SIG-M5 treated with dmso at 0.1 percent for 504 hours (cell line): Measurements from ENCODE around the gene PPFIA1.

Source experiments
- DNase-seq: peaks from one replicate; lab custom pipeline; 2025; ENCODE audit not compliant: unreplicated experiment; lab: John Stamatoyannopoulos, UW

PPFIA1 gene

GRCh38 chr11:70428701-70429427 lies 158.4 kb downstream of the PPFIA1 start:
- no peak for DNase-seq

- no peak for DNase-seq
Observed at GRCh38 chr11:70429428-70429705, 158.9 kb downstream of the PPFIA1 start.

- no peak for DNase-seq
Observed at GRCh38 chr11:70429724-70430521, 159.4 kb downstream of the PPFIA1 start.

GRCh38 chr11:70430671-70431574 lies 160.4 kb downstream of the PPFIA1 start:
- no peak for DNase-seq

- no peak for DNase-seq
Observed at GRCh38 chr11:70431611-70432010, 161.1 kb downstream of the PPFIA1 start.

GRCh38 chr11:70432065-70432464 lies 161.6 kb downstream of the PPFIA1 start:
- no peak for DNase-seq

GRCh38 chr11:70432580-70432979 lies 162.1 kb downstream of the PPFIA1 start:
- no peak for DNase-seq

- no peak for DNase-seq
Observed at GRCh38 chr11:70433038-70433437, 162.5 kb downstream of the PPFIA1 start.

- DNase-seq, result no peak
Observed at GRCh38 chr11:70433526-70433925, 163.0 kb downstream of the PPFIA1 start.
